HL-60/S4 (cell line): ENCODE results near the gene ANGEL2.

Source experiments
- in situ Hi-C: fragments of 300-500 bp; cut with MboI; formaldehyde crosslinking; loops from 2 replicates; pipeline ENCODE4 v1.14.3; 2022; ENCODE audit warnings: low sequenced_read_pairs

Gene ANGEL2

GRCh38 chr1:212954514-212954913 lies 61.2 kb downstream of the ANGEL2 start:
- in situ Hi-C loops = no loop called here

GRCh38 chr1:212953321-212953720 lies 62.3 kb downstream of the ANGEL2 start:
- in situ Hi-C loops = no loop called here

- in situ Hi-C loops = no loop called here
These were observed 63.1 kb downstream of the ANGEL2 start for GRCh38 chr1:212952641-212952976.

- in situ Hi-C loops = no loop called here
These were observed 63.6 kb downstream of the ANGEL2 start for GRCh38 chr1:212951947-212952640.

- in situ Hi-C loops = no loop called here
These were observed 64.3 kb downstream of the ANGEL2 start for GRCh38 chr1:212951126-212951946.

GRCh38 chr1:212950243-212951125 lies 65.2 kb downstream of the ANGEL2 start, which contains the start of gene VASH2:
TSS of gene VASH2 (plus strand) at chr1:212950541. CDS start at chr1:212951543, 1,002 bp downstream.
- in situ Hi-C loops = no loop called here

- in situ Hi-C loops = no loop called here
These were observed 65.9 kb downstream of the ANGEL2 start for GRCh38 chr1:212949771-212950170.

GRCh38 chr1:212946872-212947271 lies 68.8 kb downstream of the ANGEL2 start:
- in situ Hi-C loops = no loop called here

- in situ Hi-C loops = no loop called here
These were observed 70.1 kb downstream of the ANGEL2 start for GRCh38 chr1:212945463-212946160.

GRCh38 chr1:212945056-212945455 lies 70.6 kb downstream of the ANGEL2 start:
- in situ Hi-C loops = no loop called here

- in situ Hi-C loops = no loop called here
These were observed 71.3 kb downstream of the ANGEL2 start for GRCh38 chr1:212944229-212944901.

- in situ Hi-C loops = no loop called here
These were observed 72.3 kb downstream of the ANGEL2 start for GRCh38 chr1:212943393-212943710.

- in situ Hi-C loops = no loop called here
These were observed 72.8 kb downstream of the ANGEL2 start for GRCh38 chr1:212942679-212943392.
